ENCODE data around the gene ONECUT1. TPM values are rescaled to one million over a fixed set of nuclear protein-coding genes. Genes with fewer than 3 reads are reported as not detected.

ONECUT1 gene
- total and polyA plus RNA-seq, 10 donors = not detected

DNA sequence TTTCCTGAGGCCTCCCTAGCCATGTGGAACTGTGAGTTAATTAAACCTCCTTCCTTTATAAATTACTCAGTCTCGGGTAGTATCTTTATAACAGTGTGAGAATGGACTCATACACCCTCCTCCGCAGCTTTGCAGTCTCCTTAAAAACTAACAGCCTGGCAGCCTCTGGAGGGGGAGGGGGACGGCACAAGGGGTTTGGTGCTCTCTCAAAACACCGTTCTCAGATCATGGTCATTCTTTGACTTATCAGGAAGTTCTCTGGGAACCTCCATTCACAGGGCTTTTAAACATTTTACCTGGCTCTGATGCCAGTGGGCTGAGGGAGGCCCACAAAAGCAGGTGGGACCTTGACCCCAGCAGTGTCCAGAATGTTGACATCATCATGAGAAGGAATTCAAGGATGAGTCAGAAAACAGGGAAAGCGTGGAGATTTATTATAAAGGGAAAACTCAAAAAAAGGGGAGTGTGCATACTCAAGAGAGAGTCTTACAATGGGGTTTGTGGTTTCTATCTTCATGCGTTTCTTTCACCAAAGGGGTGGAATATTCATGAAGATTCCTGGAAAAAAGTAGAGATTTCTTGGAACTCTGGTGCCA is 43.9 kb downstream of the ONECUT1 start:
- no peak for DNase-seq
- intact Hi-C loops (cut with DNase I; ENCODE audit: low total_unique reads) = no loop called here
- 68 to 73% (median 70%) methylated on average over 6 of the region's 6 CpGs for WGBS, 5 donors
- Histone ChIP-seq H3K4me1 (no peaks in the 10 kb centered on the region), H3K4me3 (no peak overlapping the region), H3K27ac (no peak overlapping the region), H3K27me3 (replicated peaks in 1 of 7) (peaks cover 0 to 13% (median 7%) of the 10 kb centered on the region in 7 donors), H3K9me3 (no peaks in the 10 kb centered on the region), H3K36me3 (no peaks in the 10 kb centered on the region)
- TF ChIP-seq, protein P1, sequence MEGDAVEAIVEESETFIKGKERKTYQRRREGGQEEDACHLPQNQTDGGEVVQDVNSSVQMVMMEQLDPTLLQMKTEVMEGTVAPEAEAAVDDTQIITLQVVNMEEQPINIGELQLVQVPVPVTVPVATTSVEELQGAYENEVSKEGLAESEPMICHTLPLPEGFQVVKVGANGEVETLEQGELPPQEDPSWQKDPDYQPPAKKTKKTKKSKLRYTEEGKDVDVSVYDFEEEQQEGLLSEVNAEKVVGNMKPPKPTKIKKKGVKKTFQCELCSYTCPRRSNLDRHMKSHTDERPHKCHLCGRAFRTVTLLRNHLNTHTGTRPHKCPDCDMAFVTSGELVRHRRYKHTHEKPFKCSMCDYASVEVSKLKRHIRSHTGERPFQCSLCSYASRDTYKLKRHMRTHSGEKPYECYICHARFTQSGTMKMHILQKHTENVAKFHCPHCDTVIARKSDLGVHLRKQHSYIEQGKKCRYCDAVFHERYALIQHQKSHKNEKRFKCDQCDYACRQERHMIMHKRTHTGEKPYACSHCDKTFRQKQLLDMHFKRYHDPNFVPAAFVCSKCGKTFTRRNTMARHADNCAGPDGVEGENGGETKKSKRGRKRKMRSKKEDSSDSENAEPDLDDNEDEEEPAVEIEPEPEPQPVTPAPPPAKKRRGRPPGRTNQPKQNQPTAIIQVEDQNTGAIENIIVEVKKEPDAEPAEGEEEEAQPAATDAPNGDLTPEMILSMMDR (IDR thresholded peaks at IDR 0.05 in 8 of 11, conservative IDR thresholded peaks at IDR 0.05 in 3 of 11) = no peak
- no peak for TF ChIP-seq POLR2A (IDR thresholded peaks at IDR 0.05)
- TF ChIP-seq POLR2AphosphoS5 (IDR thresholded peaks at IDR 0.05) = no peak

DNA sequence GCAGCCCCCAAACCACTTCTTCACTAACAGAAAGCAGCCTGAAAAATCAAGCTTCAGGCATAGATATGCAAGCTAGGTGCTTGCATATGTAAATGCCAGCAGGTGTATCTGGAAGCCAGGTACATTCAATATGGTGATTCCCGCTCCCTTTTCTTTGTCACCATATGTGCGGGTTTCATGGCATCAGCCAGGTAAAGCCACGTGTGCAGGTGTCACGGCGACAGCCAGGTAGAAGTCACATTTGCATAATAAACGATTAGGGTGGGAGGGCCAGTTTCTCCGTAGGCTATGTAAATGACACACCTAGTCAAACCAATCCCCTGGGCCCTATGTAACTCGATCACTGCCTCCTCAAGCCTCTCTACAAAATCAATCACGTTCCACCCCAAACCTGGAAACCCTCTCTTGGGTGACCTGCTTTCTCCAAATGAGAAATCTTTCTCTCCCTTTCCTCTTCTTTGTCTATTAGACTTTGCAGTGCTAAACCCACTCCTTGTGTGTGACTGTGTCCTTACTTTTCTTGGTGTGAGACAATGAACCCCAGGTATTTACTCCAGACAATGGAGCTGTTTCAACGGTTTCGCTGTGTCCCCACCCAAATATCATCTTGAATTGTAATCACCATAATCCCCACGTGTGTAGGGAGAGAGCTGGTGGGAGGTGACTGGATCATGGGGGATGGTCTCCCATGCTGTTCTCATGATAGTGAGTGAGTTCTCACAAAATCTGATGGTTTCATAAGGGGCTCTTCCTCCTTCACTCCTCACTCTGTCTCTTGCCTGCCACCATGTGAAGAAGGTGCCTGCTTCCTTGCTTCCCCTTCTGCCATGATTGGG is 44.6 kb downstream of the ONECUT1 start:
- TF ChIP-seq POLR2A (IDR thresholded peaks at IDR 0.05) (no peak), POLR2AphosphoS5 (IDR thresholded peaks at IDR 0.05) (no peak)
- TF ChIP-seq, protein P1 (IDR thresholded peaks at IDR 0.05 in 8 of 11, conservative IDR thresholded peaks at IDR 0.05 in 3 of 11) = no peak
- no peaks in the 10 kb centered on the region for H3K4me1 ChIP-seq
- no peak overlapping the region for H3K4me3 ChIP-seq
- 71 to 84% (median 80%) methylated on average over 12 of the region's 12 CpGs for WGBS, 5 donors
- intact Hi-C loops (cut with DNase I; ENCODE audit: low total_unique reads) = no loop called here
- H3K36me3 ChIP-seq = no peaks in the 10 kb centered on the region
- no peaks in the 10 kb centered on the region for H3K9me3 ChIP-seq
- H3K27me3 ChIP-seq (replicated peaks in 1 of 7) = peaks cover 0 to 6% (median 2%) of the 10 kb centered on the region in 7 donors
- no peak overlapping the region for H3K27ac ChIP-seq
- no peak for DNase-seq

DNA sequence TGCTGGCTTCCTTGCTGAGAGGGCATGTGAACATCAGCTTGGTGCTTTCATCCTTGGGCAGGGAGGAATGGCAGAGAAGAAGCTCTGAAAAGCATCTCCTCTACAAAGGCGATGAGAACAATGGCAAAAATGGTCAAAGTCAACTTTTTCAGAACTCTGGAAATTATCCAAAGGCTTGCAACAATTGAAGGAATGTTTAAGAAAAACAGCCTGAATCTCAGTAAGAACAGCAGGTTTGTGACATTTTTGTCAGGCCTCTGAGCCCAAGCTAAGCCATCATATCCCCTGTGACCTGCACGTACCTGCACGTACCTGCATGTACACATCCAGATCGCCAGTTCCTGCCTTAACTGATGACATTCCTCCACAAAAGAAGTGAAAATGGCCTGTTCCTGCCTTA is 51.8 kb downstream of the ONECUT1 start:
- Histone ChIP-seq H3K4me1 (peaks cover 0 to 12% (median 3%) of the 10 kb centered on the region in 6 donors), H3K9me3 (no peaks in the 10 kb centered on the region), H3K4me3 (no peak overlapping the region), H3K27ac (no peak overlapping the region), H3K36me3 (no peaks in the 10 kb centered on the region), H3K27me3 (replicated peaks in 1 of 7) (no peaks in the 10 kb centered on the region)
- no peak for TF ChIP-seq POLR2A (IDR thresholded peaks at IDR 0.05)
- TF ChIP-seq, protein P1 (IDR thresholded peaks at IDR 0.05 in 8 of 11, conservative IDR thresholded peaks at IDR 0.05 in 3 of 11) = no peak
- no peak for TF ChIP-seq POLR2AphosphoS5 (IDR thresholded peaks at IDR 0.05)
- DNase-seq = no peak
- WGBS, 5 donors = 81 to 96% (median 88%) methylated on average over 4 of the region's 4 CpGs
- intact Hi-C loops (cut with DNase I; ENCODE audit: low total_unique reads) = loop anchor here (10.0 kb wide), 1 partner anchor 414 kb away; no protein-coding TSS in a partner anchor

DNA sequence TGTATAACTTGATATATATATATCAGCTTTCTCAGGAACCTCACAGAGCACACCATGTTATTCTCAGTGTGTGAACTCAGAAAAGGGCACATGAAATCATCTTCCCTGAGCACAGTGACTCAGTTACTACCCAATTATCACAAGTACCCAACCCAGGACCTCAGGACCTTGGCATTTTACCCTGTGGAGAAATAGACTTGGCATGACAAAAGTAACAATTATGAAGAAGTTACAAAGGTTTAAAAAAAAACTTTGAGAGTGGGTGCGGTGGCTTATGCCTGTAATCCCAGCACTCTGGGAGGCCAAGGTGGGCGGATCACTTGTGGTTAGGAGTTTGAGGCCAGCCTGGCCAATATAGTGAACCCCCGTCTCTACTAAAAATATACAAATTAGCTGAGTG is 52.4 kb downstream of the ONECUT1 start:
- no peaks in the 10 kb centered on the region for H3K36me3 ChIP-seq
- no peaks in the 10 kb centered on the region for H3K27me3 ChIP-seq (replicated peaks in 1 of 7)
- peaks cover 0 to 18% (median 5%) of the 10 kb centered on the region in 6 donors for H3K4me1 ChIP-seq
- 73 to 90% (median 78%) methylated on average over 3 of the region's 3 CpGs for WGBS, 5 donors
- H3K27ac ChIP-seq = no peak overlapping the region
- DNase-seq = no peak
- intact Hi-C loops (cut with DNase I; ENCODE audit: low total_unique reads) = loop anchor here (10.0 kb wide), 1 partner anchor 413 kb away; no protein-coding TSS in a partner anchor
- TF ChIP-seq POLR2AphosphoS5 (IDR thresholded peaks at IDR 0.05) (no peak), POLR2A (IDR thresholded peaks at IDR 0.05) (no peak)
- TF ChIP-seq, protein P1 (IDR thresholded peaks at IDR 0.05 in 8 of 11, conservative IDR thresholded peaks at IDR 0.05 in 3 of 11) = no peak
- H3K4me3 ChIP-seq = no peak overlapping the region
- no peaks in the 10 kb centered on the region for H3K9me3 ChIP-seq
